ENCODE results near the gene CALML5. TPM values are rescaled to one million over a fixed set of nuclear protein-coding genes. Genes with fewer than 3 reads are reported as not detected.

The CALML5 gene
- total and polyA plus RNA-seq, 2 of the 4 experiments (the other 2 are of a cell fraction) = not detected

GRCh38 chr10:5458425-5458824, 40.9 kb downstream of the CALML5 start:
- CTCF ChIA-PET = no interaction called here
- Histone ChIP-seq H3K14ac (replicated peaks; ENCODE audit: low read depth, low read length) (no peak overlapping the region), H2AK9ac (replicated peaks; ENCODE audit: low read depth, low read length, poor library complexity) (no peak overlapping the region), H2BK120ac (ENCODE audit: low read depth, low read length) (no peak overlapping the region), H3K27ac (ENCODE audit: insufficient read depth, low read length) (no peak overlapping the region), H2AFZ (replicated peaks; ENCODE audit: low read length, poor library complexity) (no peak overlapping the region), H4K5ac (ENCODE audit: low read depth, low read length) (no peak overlapping the region), H3K4ac (ENCODE audit: low read depth, low read length) (no peak overlapping the region), H3K23ac (ENCODE audit: low read depth, low read length) (no peak overlapping the region), H3K9me3 (ENCODE audit: control insufficient read depth, insufficient read depth, low read length) (no peaks in the 10 kb centered on the region), H4K91ac (ENCODE audit: insufficient read depth, low read depth, low read length) (no peak overlapping the region), H3K18ac (ENCODE audit: low read depth, low read length) (no peak overlapping the region), H3K4me2 (ENCODE audit: low read depth, low read length) (no peak overlapping the region), H3K79me1 (ENCODE audit: low read depth in 1 of 2, low read length in 2 of 2) (peaks cover 5 to 10% of the 10 kb centered on the region in 2 experiments; a peak in 3 of 4 replicates), H2BK15ac (ENCODE audit: low read depth, low read length) (no peak overlapping the region), H3K27me3 (ENCODE audit: control insufficient read depth, insufficient read depth, low read length) (no peaks in the 10 kb centered on the region), H3K4me3 (ENCODE audit: insufficient read depth, low read depth, low read length) (no peak overlapping the region), H3K56ac (ENCODE audit: extremely low read depth, insufficient read depth, low read length) (no peak overlapping the region), H2BK5ac (ENCODE audit: low read depth, low read length, poor library complexity, severe bottlenecking) (no peak overlapping the region), H3K9me1 (ENCODE audit: insufficient read depth, low read length) (peaks cover 5% of the 10 kb centered on the region), H4K8ac (ENCODE audit: low read depth in 2 of 2, low read length in 2 of 2) (no peak overlapping the region), H4K20me1 (ENCODE audit: insufficient read depth, low read length) (no peaks in the 10 kb centered on the region), H2BK20ac (ENCODE audit: low read depth, low read length) (no peak overlapping the region), H2AK5ac (ENCODE audit: low read depth, low read length) (no peak overlapping the region), H3K9ac (ENCODE audit: low read depth, low read length) (no peak overlapping the region), H3K36me3 (ENCODE audit: control insufficient read depth, insufficient read depth, low read length) (peaks cover 23% of the 10 kb centered on the region), H3K4me1 (ENCODE audit: control insufficient read depth, insufficient read depth, low read length) (peaks cover 10% of the 10 kb centered on the region)
- no peak for TF ChIP-seq USF2 (IDR thresholded peaks at IDR 0.05; ENCODE audit: low read depth, low read length)
- no peak for TF ChIP-seq MXI1 (IDR thresholded peaks at IDR 0.05; ENCODE audit: borderline replicate concordance, low read depth, low read length)
- no peak for TF ChIP-seq ELK1 (IDR thresholded peaks at IDR 0.05; ENCODE audit: borderline replicate concordance, low read depth, low read length)
- TF ChIP-seq MAFK (IDR thresholded peaks at IDR 0.05; ENCODE audit: low read depth, low read length) = no peak
- no peak for TF ChIP-seq RFX5 (IDR thresholded peaks at IDR 0.05; ENCODE audit: low read depth, low read length)
- TF ChIP-seq MAZ (IDR thresholded peaks at IDR 0.05; ENCODE audit: borderline replicate concordance, low read depth, low read length) = no peak
- no peak for TF ChIP-seq SMC3 (IDR thresholded peaks at IDR 0.05; ENCODE audit: low read depth, low read length)
- no peak for TF ChIP-seq POLR2A (IDR thresholded peaks at IDR 0.05; ENCODE audit: low read depth, low read length)
- no peak for TF ChIP-seq FOS (IDR thresholded peaks at IDR 0.05; ENCODE audit: low read depth, low read length)
- TF ChIP-seq RAD21 (IDR thresholded peaks at IDR 0.05; ENCODE audit: low read length) = no peak
- TF ChIP-seq CHD1 (IDR thresholded peaks at IDR 0.05; ENCODE audit: low read depth, low read length) = no peak
- no peak for TF ChIP-seq CTCF (conservative IDR thresholded peaks at IDR 0.05; ENCODE audit: low read depth, low read length)
- TF ChIP-seq CEBPB (IDR thresholded peaks at IDR 0.05; ENCODE audit: low read depth, low read length) = no peak
- no peak for TF ChIP-seq RCOR1 (IDR thresholded peaks at IDR 0.05; ENCODE audit: insufficient replicate concordance, low read length)
- ATAC-seq (ENCODE audit: low read depth) (no peak), DNase-seq (no peak)
- WGBS, 2 experiments (ENCODE audit: extremely low coverage in 2 of 2, insufficient read length in 1 of 2) = 100% methylated on average over 1 of the region's 1 CpG; no CpG with 5 or more reads in 1 of the 2 experiments
- in situ Hi-C loops (cut with MboI; ENCODE audit: low sequenced_read_pairs) (loop anchor here (25.0 kb wide), 1 partner anchor 404 kb away; no protein-coding TSS in a partner anchor), dilution Hi-C loops (cut with HindIII; ENCODE audit: low sequenced_read_pairs, unreplicated experiment) (no loop called here), intact Hi-C loops (cut with micrococcal nuclease) (no loop called here)
- BruUV-seq (replicated peaks) = no TSS peak
- POLR2A ChIA-PET (ENCODE audit: unreplicated experiment) = no interaction called here

All from IMR-90 (cell line).